ENCODE results near the gene TMSB15B.
"Not testable (repeated sequence)": the region's sequence is repeated elsewhere in the genome, so short reads cannot be mapped to it uniquely, and the experiment has no call there.

The TMSB15B gene

DNA sequence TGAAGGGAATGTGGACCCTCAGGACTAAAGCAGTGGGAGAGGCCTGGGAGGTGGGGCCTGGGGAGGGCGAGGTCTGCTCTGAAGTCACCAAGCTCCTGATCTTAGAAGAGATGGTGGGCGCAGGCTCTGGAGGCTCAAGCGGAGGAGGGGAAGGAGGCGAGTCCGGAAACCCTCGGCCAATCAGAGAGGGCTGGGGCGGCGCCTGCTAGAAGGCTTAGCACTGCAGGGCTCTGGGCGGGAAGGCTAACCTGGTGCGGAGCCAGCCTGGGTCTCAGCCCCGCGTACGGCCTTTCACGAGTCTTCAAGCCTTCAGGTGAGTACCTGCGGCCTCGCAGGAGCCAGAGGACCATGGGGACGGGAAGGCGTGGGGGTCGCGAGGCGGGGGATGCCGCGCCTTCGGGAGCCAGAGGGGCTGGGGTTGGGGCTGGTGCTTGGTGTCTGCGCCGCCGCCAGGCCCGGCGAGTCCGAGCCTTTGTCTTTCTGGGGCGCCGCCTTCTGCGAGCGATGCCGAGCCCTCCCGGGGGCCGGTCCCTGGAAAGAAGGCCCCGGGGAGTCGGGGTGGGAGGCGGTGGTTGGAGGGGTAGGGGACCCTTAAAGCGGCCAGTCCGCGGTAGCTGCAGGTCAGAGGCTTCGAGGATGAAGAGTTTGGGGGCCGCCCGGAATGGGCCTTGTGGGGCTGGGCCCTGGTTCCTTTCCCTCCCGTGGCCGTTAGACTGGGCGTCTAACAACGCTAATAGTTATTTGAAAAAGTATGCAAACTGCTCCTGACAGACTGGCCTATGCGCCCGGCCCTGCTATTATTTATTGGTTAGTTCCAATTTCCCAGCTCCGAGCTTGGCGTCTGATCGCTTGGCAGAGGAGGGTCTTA lies at the start of gene TMSB15B:
TSS of gene TMSB15B (plus strand) at position 217 of the 868 bp plus-strand sequence.
- DNase-seq: not testable (repeated sequence)

DNA sequence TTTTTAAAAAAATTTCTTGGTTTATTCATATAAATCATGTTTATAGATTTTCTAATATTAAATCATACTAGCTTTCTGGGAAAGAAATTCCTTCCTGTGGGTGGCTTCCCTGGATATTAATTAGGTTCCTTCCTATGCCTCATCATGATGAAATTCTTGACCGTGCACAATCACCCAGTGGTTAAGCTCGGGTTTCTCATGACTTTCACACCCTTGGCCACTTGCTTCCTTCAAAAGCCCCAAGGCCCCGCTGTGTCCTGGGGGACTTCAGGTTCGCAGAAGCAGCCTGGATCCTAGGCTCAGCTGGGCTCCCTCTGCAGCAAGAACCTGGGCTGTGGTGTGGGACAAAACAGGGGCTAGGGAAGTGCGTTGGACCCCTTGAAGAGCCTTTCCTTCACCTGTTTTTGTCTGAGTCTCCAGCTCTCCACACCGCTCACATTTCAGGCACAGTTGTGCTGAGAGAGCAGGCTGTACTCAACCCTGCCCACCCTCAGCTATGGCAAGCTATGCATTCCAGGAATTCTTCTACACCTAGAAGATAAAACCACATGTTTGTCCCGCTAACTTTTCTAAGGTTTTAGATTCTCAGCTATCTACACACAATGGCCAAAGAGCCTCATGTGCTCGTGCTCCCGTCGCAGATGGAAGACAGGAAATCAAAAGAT lies 48.9 kb upstream of the TMSB15B start:
- DNase-seq: no peak

DNA sequence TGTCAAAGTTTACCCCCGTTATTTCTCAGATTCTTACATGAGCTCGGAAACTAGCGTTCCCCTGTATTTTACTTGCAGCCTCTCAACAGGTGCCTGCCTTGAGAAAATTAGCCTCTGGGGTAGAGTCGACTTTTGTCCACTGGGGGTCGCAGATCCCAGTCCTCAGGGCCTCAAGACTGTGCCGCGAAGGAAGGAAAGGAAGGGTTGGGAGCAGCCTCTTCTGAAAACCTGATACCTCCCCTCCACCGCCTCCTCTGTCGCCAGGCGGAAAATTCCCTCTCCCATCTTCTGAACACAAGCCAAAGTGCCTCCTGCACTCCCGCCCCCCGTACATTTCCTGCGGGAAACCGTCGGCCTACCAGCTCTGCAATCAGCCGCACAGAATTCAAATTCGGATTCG lies 44.4 kb upstream of the TMSB15B start:
- no peak for DNase-seq

DNA sequence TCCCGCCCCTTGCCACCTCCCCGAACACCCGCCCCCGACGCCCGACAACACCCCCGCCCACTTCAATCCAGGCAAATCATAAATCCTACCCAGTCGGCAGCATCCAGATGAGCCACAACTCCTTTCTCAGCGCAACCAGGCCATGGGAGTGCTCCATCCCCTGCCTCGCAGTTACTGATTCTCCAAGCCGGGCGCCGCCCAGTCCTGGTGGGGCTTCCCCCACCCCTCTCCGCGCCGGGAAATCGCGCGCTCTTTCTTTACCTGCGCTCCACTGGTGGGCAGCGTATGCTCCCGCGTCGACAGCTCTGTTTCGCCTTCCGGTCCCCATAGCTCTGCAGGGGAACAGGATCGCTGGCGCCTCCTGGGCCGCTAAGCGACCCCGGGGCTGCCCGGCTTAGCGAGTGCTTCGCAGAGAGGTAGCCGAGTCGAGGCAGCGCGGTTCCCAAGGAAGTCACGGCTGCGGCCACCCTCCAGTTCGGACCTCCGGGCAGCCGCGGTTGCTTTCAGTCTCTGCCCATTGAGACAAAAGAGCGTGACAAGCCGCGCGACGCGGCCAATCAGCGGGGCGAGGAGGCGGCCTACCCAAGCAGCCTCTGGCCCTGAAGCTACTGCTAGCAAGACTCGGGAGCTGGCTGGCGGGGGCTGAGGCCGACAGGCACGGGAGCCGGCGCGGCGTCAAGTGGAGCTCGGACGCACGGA lies 43.7 kb upstream of the TMSB15B start:
- peak; percentile 4 for DNase-seq

DNA sequence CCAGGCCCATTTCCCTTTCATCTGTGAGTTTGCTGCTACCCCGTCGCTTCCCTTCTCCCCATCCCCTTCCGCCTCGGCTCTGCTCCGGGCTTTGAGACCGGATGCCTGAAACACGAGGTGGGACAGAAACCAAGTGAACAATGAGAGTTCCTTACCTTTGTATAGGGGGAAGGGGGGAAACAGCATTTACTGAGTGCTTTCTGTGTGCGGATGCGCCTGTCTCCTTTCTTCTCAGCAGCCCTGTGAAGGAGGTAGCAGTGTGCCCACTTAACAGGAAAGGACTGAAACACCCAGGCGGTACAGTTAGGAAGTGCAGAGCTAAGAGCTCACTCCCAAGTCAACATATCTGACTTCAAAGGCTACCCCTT lies 43.2 kb upstream of the TMSB15B start:
- DNase-seq: no peak

DNA sequence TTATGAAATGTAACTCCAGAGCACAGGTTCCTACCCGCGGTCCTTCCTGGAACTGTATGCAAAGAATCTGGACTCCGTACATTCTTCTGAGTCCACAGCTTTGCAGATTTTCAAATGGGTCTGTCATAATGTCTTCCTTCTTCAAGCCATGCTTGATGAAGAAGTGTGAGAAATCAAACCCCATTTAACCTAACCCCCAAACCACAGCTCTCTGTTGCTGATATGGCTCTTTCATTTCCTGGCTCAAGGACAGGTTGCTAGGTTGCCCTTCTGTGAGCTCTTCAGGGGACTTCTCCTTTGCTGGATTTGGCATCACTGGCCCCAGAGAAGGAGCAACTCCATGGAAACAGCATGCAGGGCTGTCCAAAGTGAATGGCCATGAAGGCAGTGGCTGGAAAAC lies 41.9 kb upstream of the TMSB15B start:
- not testable (repeated sequence) for DNase-seq

DNA sequence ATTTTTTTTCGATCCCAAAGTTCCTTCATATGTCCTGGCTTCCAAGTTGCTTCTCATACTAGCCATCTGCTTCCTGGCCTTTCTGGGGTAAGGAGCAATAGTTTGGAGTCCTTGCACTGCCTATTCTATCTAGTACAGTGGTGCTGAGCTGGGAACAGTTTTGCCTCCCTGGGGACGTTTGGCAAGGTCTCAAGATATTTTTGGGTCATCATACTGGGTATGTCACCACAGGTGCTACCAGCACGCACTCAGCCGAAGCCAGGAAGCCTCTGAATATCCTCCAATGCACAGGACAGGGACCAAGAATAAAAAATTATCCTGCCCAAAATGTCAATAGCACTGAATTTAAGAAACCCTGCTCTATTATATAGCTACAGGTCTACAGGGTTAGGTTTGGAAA lies 35.4 kb upstream of the TMSB15B start:
- no peak for DNase-seq

DNA sequence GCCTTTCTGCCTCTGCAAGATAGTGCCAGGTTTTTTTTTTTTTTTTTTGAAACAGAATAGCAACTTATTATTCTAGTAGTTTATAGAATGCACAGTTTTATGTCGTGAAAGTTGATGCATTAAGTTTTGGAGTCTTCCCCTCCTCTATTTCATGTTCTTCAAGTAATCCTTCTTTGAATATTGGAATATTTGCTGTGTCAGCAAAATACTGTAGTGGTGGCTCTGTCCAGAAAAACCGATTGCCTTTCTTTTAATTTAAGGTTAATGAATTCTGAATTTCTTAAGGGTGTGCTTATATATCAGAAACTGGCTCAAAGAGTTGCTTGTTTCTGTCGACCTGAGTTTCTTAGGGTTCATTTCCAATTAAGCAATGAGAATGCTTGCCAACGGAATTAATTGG lies 34.8 kb upstream of the TMSB15B start:
- DNase-seq: no peak

DNA sequence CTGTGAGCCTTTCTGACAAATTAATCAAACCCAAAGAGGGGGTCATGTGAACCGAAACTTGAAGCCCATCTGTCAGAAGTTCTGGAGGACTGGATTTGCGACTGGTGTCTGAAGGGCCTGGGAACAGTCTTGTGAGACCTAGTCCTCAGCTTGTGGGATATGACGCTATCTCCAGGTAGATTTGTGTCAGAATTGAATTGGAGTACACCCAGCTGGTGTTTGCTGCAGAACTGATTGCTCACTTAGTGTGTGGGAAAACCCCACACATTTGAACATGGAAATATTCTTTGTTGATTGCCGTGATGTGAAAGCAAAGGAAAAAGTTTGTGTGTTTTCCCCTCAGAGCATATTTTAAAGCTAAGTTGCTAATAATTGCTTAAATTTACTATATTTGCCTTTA lies 30.3 kb upstream of the TMSB15B start:
- no peak for DNase-seq

DNA sequence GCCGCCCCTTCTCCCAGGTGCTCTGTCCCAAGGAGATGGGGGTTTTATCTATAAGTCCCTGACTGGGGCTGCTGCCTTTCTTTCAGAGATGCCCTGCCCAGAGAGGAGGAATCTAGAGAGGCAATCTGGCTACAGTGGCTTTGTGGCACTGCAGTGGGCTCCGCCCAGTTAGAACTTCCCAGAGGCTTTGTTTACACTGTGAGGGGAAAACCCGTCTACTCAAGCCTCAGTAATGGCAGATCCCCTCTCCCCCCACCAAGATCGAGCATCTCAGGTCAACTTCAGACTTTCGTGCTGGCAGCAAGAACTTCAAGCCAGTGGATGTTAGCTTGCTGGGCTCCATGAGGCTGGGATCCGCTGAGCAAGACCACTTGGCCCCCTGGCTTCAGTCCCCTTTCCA lies 22.2 kb upstream of the TMSB15B start:
- DNase-seq: not testable (repeated sequence)

DNA sequence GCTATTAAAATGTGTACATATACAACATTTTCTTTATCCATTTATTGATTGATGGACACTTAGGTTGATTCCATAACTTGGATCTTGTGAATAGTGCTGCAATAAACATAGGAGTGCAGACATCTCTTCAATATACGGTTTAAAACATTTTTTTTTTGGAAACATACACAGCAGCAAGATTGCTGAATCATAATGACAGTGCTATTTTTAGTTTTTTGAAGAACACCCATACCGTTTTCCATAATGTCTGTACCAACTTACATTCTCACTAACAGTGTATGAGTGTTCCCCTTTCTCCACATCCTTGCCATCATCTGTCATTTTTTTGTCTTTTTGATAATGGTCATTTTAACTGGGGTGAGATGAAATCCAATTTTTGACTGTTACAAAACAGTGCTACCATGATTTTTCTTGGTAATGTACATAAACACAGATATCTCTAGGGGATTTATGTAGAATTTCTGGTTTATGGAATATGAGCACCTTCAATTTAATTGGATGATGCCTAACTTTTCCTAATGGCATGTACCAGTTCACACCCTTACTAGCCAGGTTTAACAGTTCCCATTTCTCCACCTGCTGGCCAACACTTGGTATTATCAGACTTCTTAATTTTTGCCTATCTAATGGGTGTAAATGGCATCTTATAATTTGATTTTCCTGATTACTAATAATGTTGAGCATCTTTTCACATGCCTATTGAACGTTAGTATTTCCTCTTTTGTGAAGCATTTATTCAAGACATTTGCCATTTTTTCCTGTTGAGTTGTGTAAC lies 21.0 kb upstream of the TMSB15B start:
- no peak for DNase-seq

DNA sequence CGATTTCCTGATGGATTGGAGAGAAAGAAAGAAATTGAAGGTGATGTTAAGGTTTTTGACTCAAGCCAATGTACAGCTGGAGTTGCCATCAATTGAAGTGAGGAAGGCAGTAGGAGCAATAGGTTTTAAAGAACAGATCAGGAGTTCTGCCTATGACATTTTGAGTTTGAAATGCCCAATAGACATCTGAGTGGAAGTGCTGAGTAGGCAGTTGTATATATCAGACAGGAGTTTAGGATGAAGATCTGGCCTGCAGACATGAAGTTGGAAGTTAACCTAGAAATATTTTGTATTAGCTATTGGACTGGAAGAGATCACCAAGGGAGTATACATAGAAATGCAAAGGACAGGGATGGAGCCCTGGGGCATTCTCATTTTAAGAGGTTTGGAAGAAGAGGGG lies 12.9 kb upstream of the TMSB15B start:
- DNase-seq: no peak

DNA sequence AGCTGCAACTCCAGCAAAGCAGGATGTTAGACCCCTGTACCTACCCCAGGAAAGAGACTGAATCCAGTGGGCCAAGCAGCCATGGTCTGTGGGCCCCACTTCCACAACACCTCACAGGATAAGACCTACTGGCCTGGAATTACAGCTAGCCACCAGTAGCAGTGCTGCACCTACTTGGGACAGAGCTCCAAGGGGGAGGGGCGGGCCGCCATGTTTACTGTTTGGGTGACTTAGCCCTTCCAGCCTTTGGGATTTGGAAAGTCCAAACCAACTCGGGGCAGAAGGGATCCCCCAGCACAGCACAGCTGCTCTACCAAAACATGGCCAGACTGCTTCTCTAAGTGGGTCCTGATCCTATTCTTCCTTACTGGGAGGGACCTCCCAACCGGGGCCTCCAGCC lies 9.1 kb upstream of the TMSB15B start:
- no peak for DNase-seq

DNA sequence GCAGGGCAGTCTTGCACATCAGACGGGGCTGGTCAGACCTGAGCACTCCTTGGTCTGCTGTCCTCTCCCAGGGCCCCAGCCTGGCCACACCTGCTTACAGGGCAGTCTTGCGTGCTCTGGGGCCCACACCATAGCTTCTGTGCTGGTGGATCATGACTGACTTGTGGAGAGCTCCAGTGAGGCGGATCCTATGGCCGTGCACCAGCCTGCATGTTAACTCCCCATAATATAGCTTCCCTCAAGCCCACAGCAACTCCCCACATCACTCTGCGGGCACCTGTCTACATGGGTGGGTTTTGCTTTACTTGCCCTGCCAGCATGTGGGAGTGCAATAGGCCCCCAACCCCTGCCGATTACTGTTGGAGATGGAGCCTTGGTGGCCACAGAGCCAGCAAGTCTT lies 8.2 kb upstream of the TMSB15B start:
- DNase-seq: no peak

DNA sequence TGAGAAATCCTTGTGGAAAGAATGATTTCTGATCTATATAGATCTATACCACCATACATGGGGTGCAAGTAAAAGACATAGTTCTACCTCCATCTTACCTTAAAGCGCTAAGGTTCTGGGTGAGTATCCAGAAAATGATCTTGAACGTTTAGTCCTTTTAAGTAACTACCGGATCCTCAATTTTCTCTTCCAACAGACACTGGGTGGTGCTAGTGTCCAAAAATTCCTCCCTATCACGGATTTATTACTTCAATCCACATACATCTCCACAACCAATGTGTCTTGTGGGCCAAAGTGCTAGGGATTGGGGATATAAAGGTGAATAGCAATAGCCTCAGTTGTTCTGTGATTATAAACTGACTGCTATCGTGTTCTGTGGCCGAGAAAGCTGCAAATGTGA lies 1.8 kb upstream of the TMSB15B start:
- DNase-seq: not testable (repeated sequence)

DNA sequence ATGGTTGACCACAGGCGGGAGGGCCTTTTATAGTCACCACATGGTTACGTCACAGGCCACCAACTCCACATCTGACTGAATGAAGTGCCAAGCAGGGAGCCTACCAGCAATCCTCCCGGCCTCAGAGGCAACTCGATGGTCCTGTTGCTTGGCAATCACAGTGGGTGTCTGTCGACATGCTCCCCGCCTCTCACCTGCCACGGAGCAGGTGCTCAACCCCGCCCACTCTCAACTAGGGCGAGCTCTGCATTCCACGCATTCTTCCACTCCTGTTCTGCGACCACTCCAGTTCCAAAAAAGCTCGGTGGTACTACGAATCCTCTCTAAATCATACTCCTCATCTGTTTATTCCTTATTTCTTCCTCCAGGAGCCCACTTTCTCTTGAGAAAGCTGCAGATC lies 21.1 kb downstream of the TMSB15B start:
- DNase-seq: not testable (repeated sequence)

DNA sequence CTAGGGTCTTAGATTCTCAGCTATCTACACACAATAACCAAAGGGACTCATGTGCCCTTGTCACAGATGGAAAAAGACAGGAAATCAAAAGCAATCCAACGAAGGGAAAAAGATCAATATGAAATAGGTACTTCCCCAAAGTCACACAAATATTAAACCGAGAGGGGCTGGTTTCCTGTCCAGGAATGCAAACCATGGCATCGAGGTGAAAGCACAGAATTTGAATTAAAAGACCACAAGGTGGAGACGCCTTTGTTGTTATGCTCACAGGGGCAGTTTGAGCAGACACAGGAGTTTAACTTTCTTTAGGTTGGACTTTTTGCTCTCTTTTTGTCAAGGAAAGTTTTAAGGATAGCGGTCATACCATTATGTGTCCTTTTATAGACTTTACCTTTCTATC lies 36.8 kb downstream of the TMSB15B start:
- no peak for DNase-seq

DNA sequence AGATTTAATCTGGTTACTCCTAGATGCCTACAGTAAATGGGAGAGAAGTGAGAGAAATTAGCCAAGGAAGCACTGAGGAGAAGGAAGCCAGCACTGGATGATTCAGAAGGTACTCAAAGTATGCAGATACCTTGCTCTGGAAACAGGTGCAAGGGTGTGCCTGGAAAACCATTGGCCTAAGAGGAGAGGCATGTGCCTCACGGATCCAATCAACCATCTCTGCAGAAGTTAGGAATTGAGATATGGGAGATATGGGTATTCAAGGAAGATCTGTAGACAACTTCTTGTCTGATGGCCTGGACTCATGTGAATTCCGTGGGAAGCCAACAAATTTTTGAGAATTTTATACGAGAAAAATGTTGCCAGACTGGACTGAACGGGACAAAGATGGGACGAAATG lies 46.4 kb downstream of the TMSB15B start:
- DNase-seq: no peak

DNA sequence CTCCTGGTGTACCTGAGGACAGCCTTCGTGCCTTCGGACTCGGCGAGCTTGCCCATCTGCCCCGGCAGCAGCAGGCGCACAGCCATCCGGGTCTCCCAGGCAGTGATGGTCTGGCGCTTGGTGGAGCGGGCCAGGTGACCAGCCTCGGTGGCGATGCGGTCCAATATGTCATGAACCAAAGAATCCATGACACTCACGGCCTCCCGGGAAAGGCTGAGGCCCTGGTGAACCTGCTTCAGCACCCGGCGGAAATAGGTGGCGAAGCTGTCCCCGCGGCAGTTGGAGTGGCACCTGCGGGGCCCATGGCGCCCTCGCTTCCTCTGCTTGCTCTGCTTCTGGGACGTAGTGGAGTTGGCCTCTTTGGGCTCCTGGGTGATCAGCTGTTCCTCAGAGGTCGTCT lies 50.7 kb downstream of the TMSB15B start:
- no peak for DNase-seq

DNA sequence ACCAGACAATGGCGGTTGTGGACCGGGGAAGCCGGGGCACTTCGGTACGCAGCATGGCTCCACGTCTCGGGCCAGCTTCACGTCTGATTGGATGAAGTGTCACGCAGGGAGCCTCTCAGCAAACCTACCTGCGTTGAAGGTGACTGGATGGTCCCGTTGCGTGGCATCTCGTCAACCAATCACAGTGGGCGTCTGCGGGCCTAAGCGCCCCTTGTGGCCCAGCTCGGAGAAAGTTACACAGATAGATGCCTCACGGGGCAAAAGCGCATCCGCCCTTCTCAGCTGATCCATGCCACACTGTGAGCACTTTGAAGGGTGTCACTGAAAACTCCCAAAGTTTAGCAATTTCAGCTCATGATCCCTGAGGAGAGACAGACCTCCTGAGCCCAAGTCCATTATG lies 51.2 kb downstream of the TMSB15B start, which contains the start of gene H2BW1:
TSS of gene H2BW1 (minus strand) at position 103 of the 400 bp plus-strand sequence. CDS start 132 bp downstream, outside the sequence.
- DNase-seq: no peak

DNA sequence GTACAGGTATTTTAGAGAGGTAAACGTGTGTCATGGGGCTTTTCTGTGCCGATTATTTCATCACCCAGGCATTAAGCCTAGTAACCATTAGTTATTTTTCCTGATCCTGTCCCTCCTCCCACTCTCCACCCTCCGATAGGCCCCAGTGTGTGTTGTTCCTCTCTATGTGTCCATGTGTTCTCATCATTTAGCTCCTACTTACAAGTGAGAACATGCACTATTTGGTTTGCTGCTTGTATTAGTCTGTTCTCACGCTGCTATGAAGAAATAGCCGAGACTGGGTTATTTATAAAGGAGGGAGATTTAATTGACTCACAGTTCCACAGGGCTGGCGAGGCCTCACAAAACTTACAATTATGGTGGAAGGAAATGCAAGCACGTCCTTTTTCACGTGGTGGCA lies 53.1 kb downstream of the TMSB15B start:
- DNase-seq: not testable (repeated sequence)
